ENCODE measurements around the gene PRKCE. TPM values are rescaled to one million over a fixed set of nuclear protein-coding genes. Genes with fewer than 3 reads are reported as not detected.

Gene PRKCE
- total RNA-seq, 1 experiment from 2014 or later = 1.3 TPM

GRCh38 chr2:46034535-46034934 is 383.1 kb downstream of the PRKCE start:
- H2BK5ac ChIP-seq (ENCODE audit: insufficient read length, low read length) = no peak overlapping the region
- H3K9me3 ChIP-seq (ENCODE audit: control insufficient read depth, low read depth, low read length) = no peaks in the 10 kb centered on the region
- WGBS (ENCODE audit: extremely low coverage, insufficient read length, low lambda C conversion rate) = no CpG with 5 or more reads among the region's 5 CpGs
- H3K18ac ChIP-seq (ENCODE audit: insufficient read length, low read depth, low read length) = no peak overlapping the region
- no peak overlapping the region for H2BK12ac ChIP-seq (ENCODE audit: insufficient read length, low read depth, low read length)
- H3K9ac ChIP-seq (ENCODE audit: extremely low read depth, insufficient read length, low read length) = no peak overlapping the region
- H3K23ac ChIP-seq (ENCODE audit: insufficient read length, low read depth, low read length) = no peak overlapping the region
- no peak overlapping the region for H2BK20ac ChIP-seq (ENCODE audit: low read depth, low read length, poor library complexity, severe bottlenecking)
- DNase-seq = no peak
- H4K8ac ChIP-seq (replicated peaks; ENCODE audit: insufficient read length, low read depth, low read length) = no peak overlapping the region
- no peak overlapping the region for H3K56ac ChIP-seq (ENCODE audit: insufficient read length, low read depth, low read length)
- no peaks in the 10 kb centered on the region for H4K20me1 ChIP-seq (ENCODE audit: control insufficient read depth, insufficient read depth, insufficient read length)
- Mint-ChIP-seq H3K4me1 (peaks cover 5 to 11% of the 10 kb centered on the region in 2 experiments; a peak in 2 of 4 replicates), H3K36me3 (ENCODE audit: insufficient read depth in 1 of 3, low read depth in 3 of 3) (0 out of 7 replicates have a peak, but pooled peaks cover 0 to 1% (median 0%) of the 10 kb centered on the region in 3 experiments), H3K4me3 (no peak overlapping the region), H3K9me3 (no peaks in the 10 kb centered on the region), H3K27me3 (ENCODE audit: low read depth) (no peaks in the 10 kb centered on the region; the same call in none of the 2 replicates), H3K27ac (no peak overlapping the region; a peak in 1 of 7 replicates)
- H4K91ac ChIP-seq (ENCODE audit: insufficient read length, low read depth, low read length) = no peak overlapping the region
- H4K5ac ChIP-seq (ENCODE audit: insufficient read length, low read depth, low read length) = no peak overlapping the region
- H2AFZ ChIP-seq (ENCODE audit: low read length) = no peak overlapping the region
- no peak overlapping the region for H2BK15ac ChIP-seq (ENCODE audit: low read depth, low read length)
- no peak for TF ChIP-seq CTCF (conservative IDR thresholded peaks at IDR 0.05)
- no peaks in the 10 kb centered on the region for H3K4me1 ChIP-seq (ENCODE audit: insufficient read depth, low read length)
- H3K27me3 ChIP-seq (ENCODE audit: insufficient read depth, low read length) = no peaks in the 10 kb centered on the region
- H3K14ac ChIP-seq (ENCODE audit: insufficient read depth, low read length) = no peak overlapping the region; the same call in 1 of the 2 replicates
- no peaks in the 10 kb centered on the region for H3K79me1 ChIP-seq (ENCODE audit: insufficient read depth, low read depth, low read length, poor library complexity, severe bottlenecking)
- H3K4me2 ChIP-seq (ENCODE audit: insufficient read depth, insufficient read length, low read length) = no peak overlapping the region
- no peak overlapping the region for H3K27ac ChIP-seq (ENCODE audit: insufficient read length, low read depth, low read length)
- H3K79me2 ChIP-seq (ENCODE audit: insufficient read depth, low read length) = no peaks in the 10 kb centered on the region
- no peaks in the 10 kb centered on the region for H3K23me2 ChIP-seq (ENCODE audit: insufficient read length, low read depth, low read length, poor library complexity, severe bottlenecking)
- H3T11ph ChIP-seq (ENCODE audit: low read length) = no peak overlapping the region
- H2AK5ac ChIP-seq (ENCODE audit: insufficient read length, low read length) = no peak overlapping the region
- no peak overlapping the region for H2BK120ac ChIP-seq (ENCODE audit: low read depth, low read length, poor library complexity, severe bottlenecking)
- H3K4ac ChIP-seq (ENCODE audit: low read depth, low read length) = no peak overlapping the region
